GM12878 (cell line): ENCODE data around the gene STX3. TPM values are rescaled to one million over a fixed set of nuclear protein-coding genes. Genes with fewer than 3 reads are reported as not detected.

ENCODE experiments used
- ATAC-seq: fragments of 200-7000 bp; cut with Tn5 transposase; 3 replicates; pipeline ENCODE4 v1.9.1; 2020; ENCODE audit warnings: mild to moderate bottlenecking, moderate library complexity
- BruUV-seq: library from RNA; stranded (reverse); fragments of 400-500 nt; replicated peaks from 2 replicates; lab custom pipeline; 2021; lab: Mats Ljungman, UMichigan
- CTCF ChIA-PET: fragments of 300-600 bp; sonication (Branson Sonifier 250); formaldehyde crosslinking; extraction: SDS; loops from one replicate; lab custom pipeline; 2021; ENCODE audit warnings: inconsistent platforms; lab: Yijun Ruan, JAX
- POLR2A ChIA-PET: fragments of 350-600 bp; formaldehyde crosslinking; extraction: SDS; loops from one replicate; lab custom pipeline; 2021; ENCODE audit warnings: inconsistent platforms; lab: Charles Lee
- RAD21 ChIA-PET: fragments of 300-600 bp; sonication (Branson Sonifier 250); formaldehyde crosslinking; loops from one replicate; lab custom pipeline; 2023; ENCODE audit warnings: antibody characterized with exemption; ENCODE audit not compliant: unreplicated experiment; lab: Charles Lee
- SMC1A ChIA-PET: fragments of 300-600 bp; sonication (Branson Sonifier 250); formaldehyde crosslinking; loops from one replicate; lab custom pipeline; 2023; ENCODE audit not compliant: unreplicated experiment, uncharacterized antibody; lab: Charles Lee
- DNase-seq: peaks from one replicate; pipeline ENCODE4 v3.0.0-alpha.2; 2011; ENCODE audit warnings: low read depth, low spot score
- FAIRE-seq: peaks from 3 replicates; lab custom pipeline; 2011; peaks lifted over from hg19 to GRCh38; lab: Jason Lieb, UNC
- H2AFZ ChIP-seq: 2 replicates; pipeline ENCODE4 v1.6.0; 2011; ENCODE audit warnings: low read depth, low read length, control low read depth; ENCODE audit not compliant: control insufficient read depth
- H3K27ac ChIP-seq: 2 replicates; pipeline ENCODE4 v1.5.1; 2011; ENCODE audit warnings: control low read depth; ENCODE audit not compliant: control insufficient read depth, insufficient read depth
- H3K27me3 ChIP-seq, 2 experiments: replicated peaks in 1 of 2; 2 replicates each; pipeline versions ENCODE4 v1.6.0 to v1.6.1; 2011; ENCODE audit warnings: low read length in 1 of 2; ENCODE audit not compliant: control insufficient read depth in 2 of 2, insufficient read depth in 2 of 2
- H3K36me3 ChIP-seq, 2 experiments: 2 replicates each; pipeline ENCODE4 v1.5.1; 2011; ENCODE audit warnings: low read length in 1 of 2; ENCODE audit not compliant: control insufficient read depth in 2 of 2, insufficient read depth in 2 of 2
- H3K4me1 ChIP-seq: 2 replicates; pipeline ENCODE4 v1.6.1; 2011; ENCODE audit warnings: mild to moderate bottlenecking, low read length, moderate library complexity, mixed read lengths; ENCODE audit not compliant: control insufficient read depth, insufficient read depth
- H3K4me2 ChIP-seq: 2 replicates; pipeline ENCODE4 v1.6.0; 2011; ENCODE audit warnings: control low read depth; ENCODE audit not compliant: control insufficient read depth, insufficient read depth
- H3K4me3 ChIP-seq: fragments of 200-600 bp; sonication (generic); 2 replicates; pipeline ENCODE4 v1.5.1; 2016
- H3K79me2 ChIP-seq: 2 replicates; pipeline ENCODE4 v1.6.0; 2011; ENCODE audit warnings: low read length; ENCODE audit not compliant: control insufficient read depth, insufficient read depth
- H3K9ac ChIP-seq: 2 replicates; pipeline ENCODE4 v1.8.0; 2011; ENCODE audit warnings: low read length, control low read depth, mixed read lengths; ENCODE audit not compliant: control insufficient read depth, insufficient read depth
- H3K9me3 ChIP-seq: replicated peaks from 3 replicates; pipeline ENCODE4 v1.5.1; 2011; ENCODE audit warnings: mild to moderate bottlenecking, low read length; ENCODE audit not compliant: control insufficient read depth, insufficient read depth
- H4K20me1 ChIP-seq: 2 replicates; pipeline ENCODE4 v1.6.0; 2011; ENCODE audit not compliant: control insufficient read depth, insufficient read depth
- CHD2 ChIP-seq: IDR thresholded peaks from 2 replicates; pipeline ENCODE4 v1.6.1; 2011; ENCODE audit warnings: low read depth, low read length, improper control_type of control experiment, borderline replicate concordance
- CREB1 ChIP-seq: IDR thresholded peaks from 2 replicates; pipeline ENCODE4 v1.6.1; 2012; ENCODE audit warnings: low read depth, mild to moderate bottlenecking, inconsistent platforms
- DPF2 ChIP-seq: fragments of 450-650 bp; IDR thresholded peaks from 2 replicates; pipeline ENCODE4 v1.6.1; 2017; ENCODE audit warnings: mild to moderate bottlenecking
- EED ChIP-seq: sonication (generic); IDR thresholded peaks from 2 replicates; pipeline ENCODE4 v1.6.1; 2016; ENCODE audit warnings: antibody characterized with exemption, low read depth
- GATAD2B ChIP-seq: fragments of 450-650 bp; conservative IDR thresholded peaks from 2 replicates; pipeline ENCODE4 v1.6.1; 2017; ENCODE audit warnings: low read depth, mild to moderate bottlenecking, moderate library complexity
- NR2C1 ChIP-seq: fragments of 450-650 bp; IDR thresholded peaks from 2 replicates; pipeline ENCODE4 v1.6.1; 2017; ENCODE audit warnings: antibody characterized with exemption, mild to moderate bottlenecking, moderate library complexity
- PAX5 ChIP-seq: IDR thresholded peaks from 2 replicates; pipeline ENCODE4 v1.6.1; 2011; ENCODE audit warnings: low read depth, low read length, borderline replicate concordance
- RCOR1 ChIP-seq: conservative IDR thresholded peaks from 2 replicates; pipeline ENCODE4 v1.6.1; 2012; ENCODE audit warnings: low read depth, low read length, improper control_type of control experiment
- SMC3 ChIP-seq: IDR thresholded peaks from 2 replicates; pipeline ENCODE4 v1.6.1; 2011; ENCODE audit warnings: low read length, improper control_type of control experiment, borderline replicate concordance
- YY1 ChIP-seq: IDR thresholded peaks from 2 replicates; pipeline ENCODE4 v1.6.1; 2011; ENCODE audit warnings: low read depth, mild to moderate bottlenecking, low read length
- ZBED1 ChIP-seq: IDR thresholded peaks from 2 replicates; pipeline ENCODE4 v1.6.1; 2016; ENCODE audit warnings: borderline replicate concordance
- ZBTB11 ChIP-seq: fragments of 450-650 bp; formaldehyde crosslinking; IDR thresholded peaks from 2 replicates; pipeline ENCODE4 v1.5.0; 2022; ENCODE audit warnings: mild to moderate bottlenecking, missing genetic modification characterization
- ZNF207 ChIP-seq: fragments of 450-650 bp; IDR thresholded peaks from 2 replicates; pipeline ENCODE4 v1.6.1; 2014; ENCODE audit warnings: antibody characterized with exemption, mild to moderate bottlenecking, borderline replicate concordance
- ZNF274 ChIP-seq: IDR thresholded peaks from one replicate; pipeline ENCODE4 v1.8.0; 2011; ENCODE audit not compliant: insufficient read length, insufficient read depth
- WGBS: methylation state at CpG from one replicate; pipeline ENCODE4 v1.1.6; 2016; ENCODE audit warnings: low lambda C conversion rate; ENCODE audit not compliant: insufficient replicate concordance, insufficient coverage; ENCODE audit errors: missing lambda C conversion rate; 5-methylcytosine and 5-hydroxymethylcytosine counted together
- in situ Hi-C: fragments of 300-500 bp; cut with MboI; formaldehyde crosslinking; loops from 9 replicates; pipeline ENCODE4 v1.14.3; 2018; ENCODE audit warnings: mixed read lengths
- intact Hi-C: fragments of 100-400 bp; cut with micrococcal nuclease; formaldehyde crosslinking; loops from one replicate; pipeline ENCODE4 v1.14.2; 2022; ENCODE audit not compliant: unreplicated experiment
- polyA plus RNA-seq, 11 experiments: library from polyadenylated mRNA; depleted of rRNA in 4 of 11; unstranded in 6 of 11; stranded (reverse) in 5 of 11; fragments of >200 nt; fragmentation: Nextera tagmentation in 4 of 11; fragmentation: Illumina TruSeq in 1 of 11; extraction: Ambion mirVana in 4 of 11; extraction: Trizol in 1 of 11; gene quantifications; 1 replicate in 1 of 11; 2 replicates in 10 of 11; pipeline versions ENCODE4 v1.2.1 to v1.2.3, GENCODE V29; 2011 to 2016; ENCODE audit warnings: inconsistent platforms in 2 of 11, missing spikeins in 2 of 11, low read depth in 1 of 11
- total RNA-seq, 4 experiments: library from RNA; depleted of rRNA in 3 of 4; stranded (reverse); fragments of >200 nt in 3 of 4; fragmentation: Illumina TruSeq in 1 of 4; extraction: Trizol in 1 of 4; gene quantifications; 2 replicates each; pipeline versions ENCODE4 v1.2.1 to v1.2.3, GENCODE V29; 2013 to 2021
- TF ChIP-seq, protein P1 (sequence below): IDR thresholded peaks from 2 replicates; pipeline ENCODE4 v1.6.1; 2012; ENCODE audit warnings: low read depth, low read length, improper control_type of control experiment
- TF ChIP-seq, protein P2 (sequence below), 3 experiments: IDR thresholded peaks in 2 of 3; conservative IDR thresholded peaks in 1 of 3; 2 replicates each; pipeline ENCODE4 v1.5.1; 2011; ENCODE audit warnings: low read depth in 3 of 3, low read length in 3 of 3, mild to moderate bottlenecking in 3 of 3, control low read depth in 2 of 3, moderate library complexity in 2 of 3, inconsistent platforms in 1 of 3, mixed read lengths in 1 of 3; ENCODE audit not compliant: control insufficient read depth in 2 of 3, insufficient read depth in 1 of 3; ENCODE audit errors: extremely low read depth in 1 of 3

STX3 gene
- total and polyA plus RNA-seq, 10 of the 15 experiments (the other 5 are each of a cell fraction or from before 2014, with no cell fraction given) = 0.11 to 2.5 (median 1.1) TPM

- H3K9ac ChIP-seq = no peak overlapping the region
- H3K27ac ChIP-seq = no peak overlapping the region
- no peak for FAIRE-seq
- BruUV-seq = no TSS peak
- no peaks in the 10 kb centered on the region for H4K20me1 ChIP-seq
- ATAC-seq = no peak
- no peaks in the 10 kb centered on the region for H3K4me1 ChIP-seq
- H3K27me3 ChIP-seq = no peaks in the 10 kb centered on the region
- H3K79me2 ChIP-seq = no peaks in the 10 kb centered on the region
- TF ChIP-seq EED = no peak
- no peak for TF ChIP-seq DPF2
- TF ChIP-seq RCOR1 = no peak
- TF ChIP-seq ZBED1 = no peak
- no peak for TF ChIP-seq ZNF207
- TF ChIP-seq, protein P1, sequence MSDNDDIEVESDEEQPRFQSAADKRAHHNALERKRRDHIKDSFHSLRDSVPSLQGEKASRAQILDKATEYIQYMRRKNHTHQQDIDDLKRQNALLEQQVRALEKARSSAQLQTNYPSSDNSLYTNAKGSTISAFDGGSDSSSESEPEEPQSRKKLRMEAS = no peak
- TF ChIP-seq CREB1 = no peak
- TF ChIP-seq GATAD2B = no peak
- no peak for TF ChIP-seq NR2C1
- TF ChIP-seq CHD2 = no peak
- TF ChIP-seq ZNF274 = no peak
- ChIA-PET SMC1A (no interaction called here), POLR2A (no interaction called here), CTCF (no interaction called here), RAD21 (no interaction called here)
- H3K4me2 ChIP-seq = no peak overlapping the region
- H3K9me3 ChIP-seq = no peaks in the 10 kb centered on the region
- H3K36me3 ChIP-seq = no peaks in the 10 kb centered on the region
- intact Hi-C loops (no loop called here), in situ Hi-C loops (no loop called here)
- DNase-seq = no peak
- no peak overlapping the region for H2AFZ ChIP-seq
- no peak overlapping the region for H3K4me3 ChIP-seq
Observed at GRCh38 chr11:59839615-59840014, 84.4 kb downstream of the STX3 start.

DNA sequence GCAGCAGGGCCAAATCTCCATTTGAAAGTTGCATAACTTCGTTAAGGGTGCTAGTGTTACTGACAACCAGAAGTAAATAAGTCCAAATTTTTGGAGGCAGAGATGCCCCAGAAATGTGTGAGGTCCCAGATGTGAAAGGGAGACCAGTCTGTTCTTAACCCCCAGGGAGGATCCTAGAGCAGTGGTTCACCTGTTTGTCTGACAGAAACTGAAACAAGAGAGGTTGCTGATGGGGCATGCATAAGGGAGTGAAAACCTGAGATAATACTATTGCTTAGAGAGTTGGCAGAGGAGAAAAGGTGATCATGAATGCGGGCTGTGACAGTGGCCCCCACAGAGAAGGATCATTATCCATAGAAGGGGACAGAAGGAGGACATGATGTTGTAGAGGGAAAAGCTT lies 86.3 kb downstream of the STX3 start:
- Histone ChIP-seq H3K36me3 (no peaks in the 10 kb centered on the region), H3K79me2 (no peaks in the 10 kb centered on the region), H3K4me2 (no peak overlapping the region), H3K9ac (no peak overlapping the region), H3K4me3 (no peak overlapping the region), H3K4me1 (no peaks in the 10 kb centered on the region), H2AFZ (no peak overlapping the region), H4K20me1 (no peaks in the 10 kb centered on the region), H3K9me3 (no peaks in the 10 kb centered on the region), H3K27ac (no peak overlapping the region), H3K27me3 (no peaks in the 10 kb centered on the region; a peak in 1 of 4 replicates)
- 19% methylated on average over 2 of the region's 2 CpGs for WGBS
- intact Hi-C loops = no loop called here
- no TSS peak for BruUV-seq
- POLR2A ChIA-PET = no interaction called here
- CTCF ChIA-PET = no interaction called here
- DNase-seq (no peak), ATAC-seq (peak; percentile 49; the same call in 2 of the 3 replicates), FAIRE-seq (no peak)
- RAD21 ChIA-PET = no interaction called here
- SMC1A ChIA-PET = no interaction called here
- in situ Hi-C loops = no loop called here
- TF ChIP-seq SMC3 (no peak), YY1 (no peak), ZBTB11 (no peak), RCOR1 (no peak), PAX5 (no peak)
- TF ChIP-seq, protein P2, sequence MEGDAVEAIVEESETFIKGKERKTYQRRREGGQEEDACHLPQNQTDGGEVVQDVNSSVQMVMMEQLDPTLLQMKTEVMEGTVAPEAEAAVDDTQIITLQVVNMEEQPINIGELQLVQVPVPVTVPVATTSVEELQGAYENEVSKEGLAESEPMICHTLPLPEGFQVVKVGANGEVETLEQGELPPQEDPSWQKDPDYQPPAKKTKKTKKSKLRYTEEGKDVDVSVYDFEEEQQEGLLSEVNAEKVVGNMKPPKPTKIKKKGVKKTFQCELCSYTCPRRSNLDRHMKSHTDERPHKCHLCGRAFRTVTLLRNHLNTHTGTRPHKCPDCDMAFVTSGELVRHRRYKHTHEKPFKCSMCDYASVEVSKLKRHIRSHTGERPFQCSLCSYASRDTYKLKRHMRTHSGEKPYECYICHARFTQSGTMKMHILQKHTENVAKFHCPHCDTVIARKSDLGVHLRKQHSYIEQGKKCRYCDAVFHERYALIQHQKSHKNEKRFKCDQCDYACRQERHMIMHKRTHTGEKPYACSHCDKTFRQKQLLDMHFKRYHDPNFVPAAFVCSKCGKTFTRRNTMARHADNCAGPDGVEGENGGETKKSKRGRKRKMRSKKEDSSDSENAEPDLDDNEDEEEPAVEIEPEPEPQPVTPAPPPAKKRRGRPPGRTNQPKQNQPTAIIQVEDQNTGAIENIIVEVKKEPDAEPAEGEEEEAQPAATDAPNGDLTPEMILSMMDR (IDR thresholded peaks at IDR 0.05 in 2 of 3, conservative IDR thresholded peaks at IDR 0.05 in 1 of 3; ENCODE audit: control insufficient read depth in 2 of 3, extremely low read depth in 1 of 3, insufficient read depth in 1 of 3, low read depth in 3 of 3, low read length in 3 of 3) = no peak
